ENCODE measurements around the gene FN1.

GRCh38 chr2:215418064-215418963 lies 17.6 kb downstream of the FN1 start:
- no peak for TF ChIP-seq CTCF (IDR thresholded peaks at IDR 0.05; ENCODE audit: control extremely low read depth in 1 of 3, insufficient read depth in 1 of 3, low read depth in 1 of 3, low read length in 3 of 3)
- TF ChIP-seq, protein P1, sequence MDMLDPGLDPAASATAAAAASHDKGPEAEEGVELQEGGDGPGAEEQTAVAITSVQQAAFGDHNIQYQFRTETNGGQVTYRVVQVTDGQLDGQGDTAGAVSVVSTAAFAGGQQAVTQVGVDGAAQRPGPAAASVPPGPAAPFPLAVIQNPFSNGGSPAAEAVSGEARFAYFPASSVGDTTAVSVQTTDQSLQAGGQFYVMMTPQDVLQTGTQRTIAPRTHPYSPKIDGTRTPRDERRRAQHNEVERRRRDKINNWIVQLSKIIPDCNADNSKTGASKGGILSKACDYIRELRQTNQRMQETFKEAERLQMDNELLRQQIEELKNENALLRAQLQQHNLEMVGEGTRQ (IDR thresholded peaks at IDR 0.05; ENCODE audit: low read length): no peak
